Measurements from ENCODE around the gene NFYB. TPM values are rescaled to one million over a fixed set of nuclear protein-coding genes. Genes with fewer than 3 reads are reported as not detected.

NFYB gene
- total and polyA plus RNA-seq, 4 donors, result 15.5 to 33.0 (median 24.5) TPM

GRCh38 chr12:104137001-104137901 lies 759 bp downstream of the NFYB start:
- Histone ChIP-seq H3K9me3 (ENCODE audit: control insufficient read depth in 4 of 4, insufficient read depth in 3 of 4, low read length in 3 of 4) (no peaks in the 10 kb centered on the region), H3K9ac (ENCODE audit: insufficient read depth in 1 of 2, low read length in 2 of 2) (peak overlapping the region; percentile 85 to 93), H3K27ac (ENCODE audit: low read depth in 1 of 2, low read length in 1 of 2) (peak overlapping the region; percentile 93 to 96), H3K27me3 (ENCODE audit: control insufficient read depth in 3 of 3, insufficient read depth in 3 of 3, low read length in 2 of 3) (no peaks in the 10 kb centered on the region), H3K4me1 (ENCODE audit: control insufficient read depth in 5 of 5, insufficient read depth in 5 of 5, low read length in 5 of 5) (peaks cover 0 to 22% (median 10%) of the 10 kb centered on the region in 5 donors), H3K36me3 (ENCODE audit: control insufficient read depth in 4 of 4, insufficient read depth in 4 of 4, low read length in 4 of 4) (peaks cover 0 to 18% (median 4%) of the 10 kb centered on the region in 4 donors), H3K4me3 (peak overlapping the region; percentile 80)
- TF ChIP-seq CTCF (IDR thresholded peaks at IDR 0.05; ENCODE audit: control extremely low read depth, extremely low read depth), result no peak
- WGBS, 2 donors, result 1% methylated on average over 52 to 78 of the region's 78 CpGs
- DNase-seq (peak; percentile 42 to 62 (median 54)), ATAC-seq (ENCODE audit: insufficient read depth, low FRiP score) (no peak)

- H3K9ac ChIP-seq (ENCODE audit: insufficient read depth in 1 of 2, low read length in 2 of 2), result peak overlapping the region; percentile 85 to 93
- H3K9me3 ChIP-seq (ENCODE audit: control insufficient read depth in 4 of 4, insufficient read depth in 3 of 4, low read length in 3 of 4), result no peaks in the 10 kb centered on the region
- ATAC-seq (ENCODE audit: insufficient read depth, low FRiP score) (no peak), DNase-seq (peak in 1 of 3 donors; percentile 55)
- peaks cover 0 to 21% (median 7%) of the 10 kb centered on the region in 4 donors for H3K36me3 ChIP-seq (ENCODE audit: control insufficient read depth in 4 of 4, insufficient read depth in 4 of 4, low read length in 4 of 4)
- peaks cover 2 to 25% (median 10%) of the 10 kb centered on the region in 5 donors for H3K4me1 ChIP-seq (ENCODE audit: control insufficient read depth in 5 of 5, insufficient read depth in 5 of 5, low read length in 5 of 5)
- no peak for TF ChIP-seq CTCF (IDR thresholded peaks at IDR 0.05; ENCODE audit: control extremely low read depth, extremely low read depth)
- H3K27me3 ChIP-seq (ENCODE audit: control insufficient read depth in 3 of 3, insufficient read depth in 3 of 3, low read length in 2 of 3), result no peaks in the 10 kb centered on the region
- no peak overlapping the region for H3K27ac ChIP-seq (ENCODE audit: low read depth in 1 of 2, low read length in 1 of 2)
- no peak overlapping the region for H3K4me3 ChIP-seq
These were observed 1.4 kb downstream of the NFYB start for GRCh38 chr12:104136577-104136976.

GRCh38 chr12:104134882-104135281 lies 3.1 kb downstream of the NFYB start:
- Histone ChIP-seq H3K36me3 (ENCODE audit: control insufficient read depth in 4 of 4, insufficient read depth in 4 of 4, low read length in 4 of 4) (peaks cover 0 to 23% (median 7%) of the 10 kb centered on the region in 4 donors), H3K27me3 (ENCODE audit: control insufficient read depth in 3 of 3, insufficient read depth in 3 of 3, low read length in 2 of 3) (no peaks in the 10 kb centered on the region), H3K27ac (ENCODE audit: low read depth in 1 of 2, low read length in 1 of 2) (no peak overlapping the region), H3K4me3 (no peak overlapping the region), H3K4me1 (ENCODE audit: control insufficient read depth in 5 of 5, insufficient read depth in 5 of 5, low read length in 5 of 5) (peaks cover 3 to 37% (median 10%) of the 10 kb centered on the region in 5 donors), H3K9me3 (ENCODE audit: control insufficient read depth in 4 of 4, insufficient read depth in 3 of 4, low read length in 3 of 4) (no peaks in the 10 kb centered on the region), H3K9ac (ENCODE audit: insufficient read depth in 1 of 2, low read length in 2 of 2) (no peak overlapping the region)
- WGBS, 2 donors, result 100% methylated on average over 1 of the region's 1 CpG
- DNase-seq (no peak), ATAC-seq (ENCODE audit: insufficient read depth, low FRiP score) (no peak)
- no peak for TF ChIP-seq CTCF (IDR thresholded peaks at IDR 0.05; ENCODE audit: control extremely low read depth, extremely low read depth)
